Skeletal muscle satellite cell (primary cell): ENCODE data around the gene RECQL5.
"Not testable (repeated sequence)": the region's sequence is repeated elsewhere in the genome, so short reads cannot be mapped to it uniquely, and the experiment has no call there.

Experiments used
- H3K27me3 ChIP-seq: 2 replicates; pipeline ENCODE4 v1.7.0; 2013; ENCODE audit warnings: low read length; ENCODE audit not compliant: control insufficient read depth, insufficient read depth
- H3K36me3 ChIP-seq: 2 replicates; pipeline ENCODE4 v1.7.0; 2013; ENCODE audit warnings: mild to moderate bottlenecking, control low read depth, low read length; ENCODE audit not compliant: insufficient read depth
- H3K4me1 ChIP-seq: 2 replicates; pipeline ENCODE4 v1.7.0; 2013; ENCODE audit warnings: low read length; ENCODE audit not compliant: control insufficient read depth, insufficient read depth
- H3K4me2 ChIP-seq: 2 replicates; pipeline ENCODE4 v1.7.0; 2013; ENCODE audit warnings: mild to moderate bottlenecking, low read length
- H3K4me3 ChIP-seq: 2 replicates; pipeline ENCODE4 v1.7.0; 2013; ENCODE audit warnings: low read length
- H3K9ac ChIP-seq: 2 replicates; pipeline ENCODE4 v1.7.0; 2013; ENCODE audit warnings: mild to moderate bottlenecking, low read depth, low read length, moderate library complexity
- H3K9me3 ChIP-seq: replicated peaks from 2 replicates; pipeline ENCODE4 v1.7.0; 2013; ENCODE audit warnings: mild to moderate bottlenecking, control low read depth, low read length

RECQL5 gene

DNA sequence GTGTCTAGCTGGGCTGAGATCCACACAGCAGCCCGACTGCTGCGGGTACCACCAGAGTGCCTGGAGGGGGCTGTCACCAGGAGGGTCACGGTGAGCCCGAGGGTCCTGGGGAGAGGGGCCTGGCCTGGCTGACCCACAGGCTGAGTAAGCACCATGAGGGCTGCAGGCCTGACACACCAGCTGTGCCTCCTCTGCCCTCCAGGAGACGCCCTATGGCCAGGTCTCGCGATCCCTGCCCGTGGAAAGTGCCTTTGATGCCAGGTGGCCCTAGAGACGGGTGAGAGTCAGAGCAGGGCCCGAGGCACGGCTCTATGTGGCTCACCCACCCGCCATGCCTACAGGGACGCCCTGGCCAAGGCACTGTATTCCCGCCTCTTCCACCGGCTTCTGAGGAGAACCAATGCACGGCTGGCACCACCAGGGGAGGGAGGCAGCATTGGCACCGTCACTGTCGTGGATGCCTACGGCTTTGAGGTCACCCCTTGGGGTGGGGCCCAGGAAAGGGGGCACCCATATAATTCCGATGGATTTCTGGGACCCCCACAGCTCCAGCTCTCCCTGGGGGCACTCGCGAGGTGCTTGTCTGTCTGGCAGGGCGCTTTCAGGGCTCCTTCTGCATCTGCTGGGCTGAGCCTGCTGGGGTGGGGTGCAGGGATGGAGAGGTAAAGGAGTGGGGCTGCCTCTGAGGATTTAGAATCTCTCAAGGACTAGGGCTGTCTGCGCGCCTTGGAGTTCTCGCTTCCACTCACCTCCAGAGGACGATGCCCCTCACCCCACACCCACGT lies 72.3 kb downstream of the RECQL5 start:
- H3K4me1 ChIP-seq = no peaks in the 10 kb centered on the region
- no peaks in the 10 kb centered on the region for H3K9me3 ChIP-seq
- H3K4me2 ChIP-seq = no peak overlapping the region
- H3K27me3 ChIP-seq = peaks cover 29% of the 10 kb centered on the region
- H3K9ac ChIP-seq = no peak overlapping the region
- H3K4me3 ChIP-seq = no peak overlapping the region
- no peaks in the 10 kb centered on the region for H3K36me3 ChIP-seq

DNA sequence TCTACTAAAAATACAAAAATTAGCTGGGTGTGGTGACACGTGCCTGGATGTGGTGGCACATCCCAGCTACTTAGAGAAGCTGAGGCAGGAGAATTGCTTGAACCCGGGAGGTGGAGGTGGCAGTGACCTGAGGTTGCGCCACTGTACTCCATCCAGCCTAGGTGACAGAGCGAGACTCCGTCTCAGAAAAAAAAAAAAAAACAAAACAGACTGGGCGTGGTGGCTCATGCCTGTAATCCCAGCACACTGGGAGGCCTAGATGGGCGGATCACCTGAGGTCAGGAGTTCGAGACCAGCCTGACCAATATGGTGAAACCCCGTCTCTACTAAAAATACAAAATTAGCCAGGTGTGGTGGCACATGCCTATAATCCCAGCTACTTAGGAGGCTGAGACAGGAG lies 73.5 kb downstream of the RECQL5 start:
- not testable (repeated sequence) for H3K4me3 ChIP-seq, H3K4me2 ChIP-seq, H3K4me1 ChIP-seq, H3K9ac ChIP-seq, H3K36me3 ChIP-seq, H3K9me3 ChIP-seq
- peaks cover 33% of the 10 kb centered on the region for H3K27me3 ChIP-seq

DNA sequence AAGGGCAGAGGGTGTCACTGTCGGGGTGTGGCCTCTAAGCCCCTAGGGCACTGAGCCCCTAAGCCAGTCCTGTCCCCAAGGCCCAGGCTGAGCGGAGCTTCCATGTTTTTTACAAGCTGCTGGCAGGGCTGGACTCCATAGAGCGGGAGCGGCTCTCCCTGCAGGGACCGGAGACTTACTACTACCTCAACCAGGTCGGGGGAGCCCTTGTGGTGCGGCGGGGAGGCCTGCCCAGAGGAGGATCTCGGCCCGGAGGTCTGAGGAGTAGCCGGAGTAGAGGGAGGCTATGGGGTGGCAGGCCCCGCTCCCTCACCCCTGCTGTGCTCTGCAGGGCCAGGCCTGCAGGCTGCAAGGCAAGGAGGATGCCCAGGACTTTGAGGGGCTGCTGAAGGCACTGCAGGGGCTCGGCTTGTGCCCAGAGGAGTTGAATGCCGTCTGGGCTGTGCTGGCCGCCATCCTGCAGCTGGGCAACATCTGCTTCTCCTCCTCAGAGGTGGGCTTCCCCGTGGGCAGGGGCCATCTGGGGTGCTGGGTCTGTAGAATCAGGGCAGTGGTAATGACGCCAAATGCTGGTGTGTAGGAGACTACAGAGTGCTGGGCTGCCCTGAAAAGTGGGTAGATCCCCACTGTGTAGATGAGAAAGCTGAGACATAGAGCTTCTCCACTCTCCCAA lies 74.5 kb downstream of the RECQL5 start:
- Histone ChIP-seq H3K27me3 (peaks cover 41% of the 10 kb centered on the region), H3K4me2 (no peak overlapping the region), H3K4me1 (no peaks in the 10 kb centered on the region), H3K36me3 (no peaks in the 10 kb centered on the region), H3K9me3 (no peaks in the 10 kb centered on the region), H3K4me3 (no peak overlapping the region), H3K9ac (no peak overlapping the region)

DNA sequence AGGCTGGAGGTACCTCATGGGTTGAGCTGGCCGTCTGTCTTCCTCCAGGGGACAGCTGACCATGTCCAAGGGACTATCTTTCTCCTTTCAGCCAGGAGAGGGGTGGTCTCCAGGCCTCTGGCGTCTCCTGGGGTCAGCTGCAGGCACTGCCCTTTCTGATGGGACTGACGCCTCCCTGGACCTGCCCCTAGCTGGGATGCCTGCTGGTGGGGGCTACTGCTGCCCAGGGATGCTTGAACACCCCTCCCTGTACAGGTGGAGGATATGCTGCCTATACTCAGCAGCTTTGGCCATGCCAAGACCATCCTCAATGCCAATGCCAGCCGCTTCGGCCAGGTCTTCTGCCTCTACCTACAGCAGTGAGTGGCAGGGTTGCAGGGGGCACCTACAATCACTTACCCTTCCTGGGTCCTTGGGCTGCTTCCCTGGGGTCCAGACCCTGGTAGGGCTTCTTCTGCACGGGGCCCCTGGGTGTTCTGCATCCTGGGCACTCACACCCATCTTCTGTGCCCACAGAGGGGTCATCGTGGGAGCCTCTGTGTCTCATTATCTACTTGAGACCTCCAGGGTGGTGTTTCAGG lies 75.1 kb downstream of the RECQL5 start:
- Histone ChIP-seq H3K4me3 (no peak overlapping the region), H3K27me3 (peaks cover 44% of the 10 kb centered on the region), H3K4me2 (no peak overlapping the region), H3K9me3 (no peaks in the 10 kb centered on the region), H3K4me1 (no peaks in the 10 kb centered on the region), H3K36me3 (no peaks in the 10 kb centered on the region), H3K9ac (no peak overlapping the region)

DNA sequence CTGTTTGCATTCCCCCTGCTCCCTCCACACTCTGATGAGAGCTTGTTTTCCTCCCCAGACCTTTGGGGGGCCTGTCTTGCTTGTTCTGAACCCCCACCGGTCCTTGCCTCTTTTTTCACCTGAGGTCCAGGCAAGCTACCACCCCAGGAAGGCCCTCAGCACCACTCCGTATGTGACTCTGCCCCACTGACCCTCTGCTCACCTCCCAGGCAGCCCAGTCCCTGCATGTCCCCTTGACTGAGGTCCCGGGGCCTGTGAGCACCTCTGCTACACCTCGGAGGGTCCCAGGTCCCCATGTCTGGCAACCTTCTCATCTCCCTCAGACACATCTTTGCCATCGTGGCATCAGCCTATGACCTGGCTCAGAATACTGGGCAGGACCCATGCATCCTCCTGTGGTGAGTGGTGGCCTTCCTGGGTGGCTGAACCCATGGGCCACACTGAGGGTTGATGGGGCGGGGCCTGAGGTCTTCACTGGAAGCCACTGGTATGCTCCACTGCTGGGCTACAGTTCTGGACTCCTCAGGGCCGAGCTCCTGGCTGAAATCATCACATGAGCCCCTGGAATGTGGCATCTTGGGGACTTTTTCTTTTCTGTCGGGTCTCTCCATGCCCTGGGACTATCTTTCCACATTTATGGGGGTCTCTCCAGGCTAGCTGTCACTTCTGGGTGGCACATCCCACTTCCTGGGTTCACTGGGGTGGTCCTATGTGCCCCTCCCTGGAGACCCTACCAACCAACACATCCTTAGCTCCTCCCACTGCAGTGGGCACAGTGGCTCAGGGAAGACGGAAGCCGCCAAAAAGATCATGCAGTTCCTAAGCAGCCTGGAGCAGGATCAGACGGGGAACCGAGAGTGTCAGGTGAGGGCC lies 75.9 kb downstream of the RECQL5 start:
- no peak overlapping the region for H3K4me2 ChIP-seq
- no peaks in the 10 kb centered on the region for H3K4me1 ChIP-seq
- H3K27me3 ChIP-seq = peaks cover 37% of the 10 kb centered on the region
- H3K4me3 ChIP-seq = no peak overlapping the region
- no peak overlapping the region for H3K9ac ChIP-seq
- no peaks in the 10 kb centered on the region for H3K36me3 ChIP-seq
- H3K9me3 ChIP-seq = no peaks in the 10 kb centered on the region

DNA sequence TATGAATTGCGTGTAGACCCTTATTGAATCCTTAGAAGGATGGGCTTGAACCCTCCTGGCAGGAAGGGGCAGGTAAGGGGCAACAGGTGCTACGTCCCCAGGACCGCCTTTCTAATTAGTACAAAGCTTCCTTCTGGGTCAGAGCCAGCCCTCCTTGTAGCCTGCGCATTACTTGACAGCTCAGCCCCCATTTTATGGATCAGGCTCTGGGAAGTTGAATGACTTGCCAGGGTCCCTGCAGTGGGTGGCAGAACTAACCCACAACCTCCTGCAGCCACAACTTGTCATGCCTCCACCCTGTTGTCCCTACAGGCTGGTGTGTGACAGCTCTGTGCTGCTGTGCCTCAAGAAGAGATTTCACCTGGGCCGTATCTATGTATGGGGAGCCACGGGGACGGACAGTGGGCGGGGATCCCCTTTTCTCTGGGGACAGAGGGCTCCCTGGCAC lies 76.6 kb downstream of the RECQL5 start:
- H3K36me3 ChIP-seq = no peaks in the 10 kb centered on the region
- no peak overlapping the region for H3K4me3 ChIP-seq
- H3K9ac ChIP-seq = no peak overlapping the region
- no peaks in the 10 kb centered on the region for H3K4me1 ChIP-seq
- no peaks in the 10 kb centered on the region for H3K9me3 ChIP-seq
- peaks cover 36% of the 10 kb centered on the region for H3K27me3 ChIP-seq
- H3K4me2 ChIP-seq = no peak overlapping the region

DNA sequence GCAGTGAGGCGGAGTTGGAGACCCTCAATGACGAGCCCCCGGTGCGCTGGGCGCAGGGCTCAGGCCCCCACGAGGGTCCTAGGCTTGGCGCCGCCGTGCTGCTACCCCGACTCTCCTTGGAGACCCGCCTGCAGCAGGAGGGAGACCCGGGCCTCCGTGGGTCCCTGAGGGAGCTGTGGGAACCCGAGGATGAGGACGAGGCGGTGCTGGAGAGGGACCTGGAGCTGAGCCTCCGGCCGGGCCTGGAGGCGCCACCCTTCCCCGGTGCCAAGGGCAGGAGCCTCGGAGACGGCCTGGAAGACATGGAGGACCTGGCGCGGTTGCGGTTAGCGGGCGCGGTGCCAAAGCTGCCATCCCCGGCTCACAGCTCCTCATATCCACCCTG lies 77.0 kb downstream of the RECQL5 start:
- no peaks in the 10 kb centered on the region for H3K4me1 ChIP-seq
- no peak overlapping the region for H3K9ac ChIP-seq
- H3K27me3 ChIP-seq = peaks cover 32% of the 10 kb centered on the region
- H3K9me3 ChIP-seq = no peaks in the 10 kb centered on the region
- no peaks in the 10 kb centered on the region for H3K36me3 ChIP-seq
- peak overlapping the region; percentile 68 for H3K4me3 ChIP-seq
- peak overlapping the region; percentile 76 for H3K4me2 ChIP-seq

DNA sequence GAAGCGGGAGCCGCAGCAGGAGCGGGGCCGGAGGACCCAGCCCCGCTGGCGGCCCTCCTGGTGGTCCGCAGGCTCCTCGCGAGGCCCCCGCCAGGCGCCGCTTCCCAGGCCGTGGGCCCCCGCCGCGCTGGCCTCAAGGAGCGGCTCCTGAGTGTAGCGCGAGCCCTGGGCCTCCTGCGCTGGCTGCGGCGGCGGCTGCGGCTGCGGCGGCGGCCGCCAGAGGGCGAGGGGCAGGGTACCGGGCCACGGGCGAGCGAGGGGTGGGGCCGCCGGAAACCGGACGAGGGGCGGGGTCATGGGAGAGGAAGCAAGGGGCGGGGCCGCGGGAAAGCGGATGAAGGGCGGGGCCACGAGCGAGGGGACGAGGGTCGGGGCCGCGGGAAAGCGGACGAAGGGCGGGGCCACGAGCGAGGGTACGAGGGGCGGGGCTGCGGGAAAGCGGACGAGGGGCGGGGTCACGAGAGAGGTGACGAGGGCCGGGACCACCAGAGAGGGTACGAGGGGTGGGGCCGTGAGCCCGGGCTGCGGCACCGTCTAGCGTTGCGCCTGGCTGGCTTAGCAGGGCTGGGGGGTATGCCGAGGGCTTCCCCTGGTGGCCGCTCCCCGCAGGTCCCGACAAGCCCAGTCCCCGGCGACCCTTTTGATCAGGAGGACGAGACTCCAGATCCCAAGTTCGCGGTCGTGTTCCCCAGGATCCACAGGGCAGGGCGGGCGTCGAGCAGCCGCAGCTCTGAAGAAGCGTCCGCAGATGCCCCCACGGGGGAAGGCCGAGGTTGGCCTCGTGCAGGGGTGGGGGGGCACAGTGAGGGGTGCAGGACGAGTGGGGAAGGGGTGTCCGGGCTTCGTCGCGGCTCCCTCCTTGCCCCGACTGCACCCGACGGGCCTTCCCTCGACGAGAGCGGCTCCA lies 77.7 kb downstream of the RECQL5 start:
- H3K4me3 ChIP-seq = peak overlapping the region; percentile 68
- no peaks in the 10 kb centered on the region for H3K36me3 ChIP-seq
- peaks cover 25% of the 10 kb centered on the region for H3K27me3 ChIP-seq
- H3K9ac ChIP-seq = peak overlapping the region; percentile 68
- H3K4me2 ChIP-seq = peak overlapping the region; percentile 76
- H3K9me3 ChIP-seq = no peaks in the 10 kb centered on the region
- no peaks in the 10 kb centered on the region for H3K4me1 ChIP-seq

DNA sequence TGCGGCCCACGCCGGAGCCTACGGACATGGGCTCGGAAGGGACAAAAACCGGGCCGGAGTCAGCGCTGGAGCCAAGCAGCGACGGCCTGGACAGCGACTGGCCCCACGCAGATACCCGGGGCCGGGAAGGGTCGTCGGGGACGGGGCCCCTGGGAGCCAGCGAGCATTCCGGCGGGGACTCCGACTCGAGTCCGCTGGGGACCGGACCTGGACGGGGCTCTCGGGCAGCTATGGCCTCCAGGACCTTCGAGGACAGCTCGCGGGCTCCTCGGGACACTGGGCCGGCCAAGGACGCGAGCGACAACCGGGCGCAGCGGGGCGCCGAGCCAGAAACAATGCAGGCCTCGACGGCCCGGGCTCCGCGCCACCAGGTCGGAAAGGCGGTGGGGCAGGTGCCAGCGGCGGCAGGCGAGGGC lies 78.3 kb downstream of the RECQL5 start:
- Histone ChIP-seq H3K9ac (peak overlapping the region; percentile 68), H3K4me2 (peak overlapping the region; percentile 71), H3K9me3 (no peaks in the 10 kb centered on the region), H3K4me1 (no peaks in the 10 kb centered on the region), H3K27me3 (peaks cover 25% of the 10 kb centered on the region), H3K4me3 (peak overlapping the region; percentile 61), H3K36me3 (no peaks in the 10 kb centered on the region)

DNA sequence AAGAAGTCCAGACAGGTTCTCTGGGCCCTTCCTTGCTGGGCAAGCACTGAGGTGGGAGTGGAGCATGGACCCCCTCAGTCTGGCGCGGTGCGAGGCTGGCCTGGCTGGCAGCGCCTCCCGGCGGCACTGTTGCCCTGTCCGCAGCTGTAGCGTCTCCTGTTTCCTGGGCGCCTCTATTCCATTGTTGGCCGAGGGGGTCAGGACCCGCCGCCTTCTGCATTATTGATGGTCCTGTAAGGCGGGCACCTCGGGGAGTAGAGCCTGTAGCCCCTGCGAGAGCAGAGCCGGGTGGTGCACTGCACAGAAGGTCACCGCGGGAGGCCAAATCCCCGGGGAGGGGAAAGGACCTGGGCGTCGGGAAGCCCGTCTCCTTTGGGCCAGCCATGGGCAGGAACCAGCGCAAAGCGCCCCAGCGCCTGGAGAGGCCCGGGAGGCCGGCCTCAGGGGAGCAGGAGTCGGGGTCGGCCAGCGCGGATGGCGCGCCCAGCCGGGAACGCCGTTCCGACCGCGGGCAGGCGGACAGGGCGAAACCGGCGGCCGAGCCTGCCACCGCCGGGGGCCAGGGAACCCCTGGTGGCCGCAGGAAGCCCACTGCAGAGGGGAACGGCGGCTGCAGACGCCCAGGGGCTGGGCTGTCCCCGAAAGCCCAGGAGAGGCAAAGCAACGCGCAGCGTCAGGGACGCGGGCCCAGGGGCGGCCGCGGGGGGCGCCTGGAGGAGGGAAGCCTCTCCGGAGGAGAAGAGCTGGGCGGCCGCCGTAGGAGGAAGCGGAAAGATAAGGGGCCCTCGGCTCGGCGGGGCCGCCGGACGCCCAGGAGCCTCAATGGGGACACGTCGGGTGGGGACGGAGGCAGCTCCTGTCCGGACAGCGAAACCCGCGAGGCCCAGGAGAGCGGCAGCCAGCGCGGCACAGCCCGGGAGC lies 79.0 kb downstream of the RECQL5 start, which contains the start of gene MYO15B:
TSS of gene MYO15B (plus strand) at position 126 of the 921 bp plus-strand sequence. CDS start at position 384, 258 bp downstream.
- Histone ChIP-seq H3K4me1 (no peaks in the 10 kb centered on the region), H3K4me3 (peak within 1 kb of the TSS; percentile 61), H3K4me2 (peak within 1 kb of the TSS; percentile 71), H3K36me3 (no peaks in the 10 kb centered on the region), H3K9me3 (no peaks in the 10 kb centered on the region), H3K27me3 (peaks cover 25% of the 10 kb centered on the region), H3K9ac (peak within 1 kb of the TSS; percentile 68)
